ENCODE measurements around the gene DLG4.

Gene DLG4

GRCh38 chr17:7211491-7212273 lies 8.0 kb downstream of the DLG4 start:
- TF ChIP-seq CTCF (IDR thresholded peaks at IDR 0.05; ENCODE audit: borderline replicate concordance, insufficient read depth, low read depth, low read length): no peak
- H3K4me3 ChIP-seq (ENCODE audit: low read depth, low read length): no peak overlapping the region

- TF ChIP-seq CTCF (IDR thresholded peaks at IDR 0.05; ENCODE audit: borderline replicate concordance, insufficient read depth, low read depth, low read length): no peak
These were observed 10.7 kb downstream of the DLG4 start for GRCh38 chr17:7208754-7209460.

GRCh38 chr17:7208027-7208571 lies 11.5 kb downstream of the DLG4 start:
- TF ChIP-seq CTCF (IDR thresholded peaks at IDR 0.05; ENCODE audit: borderline replicate concordance, insufficient read depth, low read depth, low read length): no peak
- H3K4me3 ChIP-seq (ENCODE audit: low read depth, low read length): no peak overlapping the region

More at GRCh38 chr17:7208754-7209460, 10.7 kb downstream of the DLG4 start:
- H3K4me3 ChIP-seq (ENCODE audit: low read depth, low read length): no peak overlapping the region

- no peak for TF ChIP-seq CTCF (IDR thresholded peaks at IDR 0.05; ENCODE audit: borderline replicate concordance, insufficient read depth, low read depth, low read length)
- no peak overlapping the region for H3K4me3 ChIP-seq (ENCODE audit: low read depth, low read length)
These were observed 12.3 kb downstream of the DLG4 start for GRCh38 chr17:7207120-7208001.

- peak overlapping the region; percentile 64 for H3K4me3 ChIP-seq (ENCODE audit: low read depth, low read length)
- TF ChIP-seq CTCF (IDR thresholded peaks at IDR 0.05; ENCODE audit: borderline replicate concordance, insufficient read depth, low read depth, low read length): no peak
These were observed 14.1 kb downstream of the DLG4 start for GRCh38 chr17:7205561-7205960.

- H3K4me3 ChIP-seq (ENCODE audit: low read depth, low read length): peak overlapping the region; percentile 64
- TF ChIP-seq CTCF (IDR thresholded peaks at IDR 0.05; ENCODE audit: borderline replicate concordance, insufficient read depth, low read depth, low read length): no peak
These were observed 14.7 kb downstream of the DLG4 start for GRCh38 chr17:7204828-7205461.

All from GM12875 (cell line).